PC-3 (cell line): ENCODE results near the gene MSMP. TPM values are rescaled to one million over a fixed set of nuclear protein-coding genes. Genes with fewer than 3 reads are reported as not detected.

ENCODE experiments used
- ATAC-seq: fragments of 200-7000 bp; cut with Tn5 transposase; 2 replicates; pipeline ENCODE4 v1.9.1; 2020; ENCODE audit warnings: mild to moderate bottlenecking, moderate library complexity
- BruUV-seq: library from RNA; stranded (reverse); fragments of 400-500 nt; replicated peaks from 2 replicates; lab custom pipeline; 2021; lab: Mats Ljungman, UMichigan
- CTCF ChIA-PET: fragments of 300-600 bp; sonication (Branson Sonifier 250); formaldehyde crosslinking; loops from one replicate; lab custom pipeline; 2022; ENCODE audit warnings: antibody characterized with exemption; lab: Charles Lee
- POLR2A ChIA-PET: fragments of 300-600 bp; sonication (Branson Sonifier 250); formaldehyde crosslinking; loops from one replicate; lab custom pipeline; 2022; ENCODE audit warnings: antibody characterized with exemption; ENCODE audit not compliant: unreplicated experiment; lab: Charles Lee
- DNase-seq: peaks from one replicate; pipeline ENCODE4 v3.0.0-alpha.2; 2015
- H2AFZ ChIP-seq: fragments of 300-600 bp; sonication (generic); 2 replicates; pipeline ENCODE4 v1.6.0; 2016; ENCODE audit warnings: antibody characterized with exemption, low read length
- H3F3A ChIP-seq: fragments of 300-600 bp; sonication (generic); one replicate; pipeline ENCODE4 v1.6.0; 2017; ENCODE audit warnings: antibody characterized with exemption, low read length, control low read depth, mild to moderate bottlenecking; ENCODE audit not compliant: unreplicated experiment
- H3K27ac ChIP-seq: fragments of 300-600 bp; sonication (generic); 2 replicates; pipeline ENCODE4 v1.5.1; 2016; ENCODE audit warnings: mild to moderate bottlenecking, low read length
- H3K27me3 ChIP-seq: fragments of 300-600 bp; sonication (generic); 2 replicates; pipeline ENCODE4 v1.6.1; 2016; ENCODE audit warnings: low read length, mixed read lengths
- H3K36me3 ChIP-seq: fragments of 300-600 bp; sonication (generic); 2 replicates; pipeline ENCODE4 v1.6.1; 2016; ENCODE audit warnings: low read depth, mixed run types, low read length, mixed read lengths
- H3K4me1 ChIP-seq: fragments of 300-600 bp; sonication (generic); 2 replicates; pipeline ENCODE4 v1.5.1; 2016; ENCODE audit warnings: low read length; ENCODE audit not compliant: insufficient read depth
- H3K4me2 ChIP-seq: fragments of 300-600 bp; sonication (generic); 2 replicates; pipeline ENCODE4 v1.6.0; 2016; ENCODE audit warnings: low read length
- H3K4me3 ChIP-seq: fragments of 300-600 bp; sonication (generic); 2 replicates; pipeline ENCODE4 v1.5.1; 2016; ENCODE audit warnings: mild to moderate bottlenecking, low read length, mixed read lengths
- H3K79me2 ChIP-seq: fragments of 300-600 bp; sonication (generic); 2 replicates; pipeline ENCODE4 v1.6.1; 2017; ENCODE audit warnings: low read length, mixed read lengths
- H3K9ac ChIP-seq: fragments of 300-600 bp; sonication (generic); 2 replicates; pipeline ENCODE4 v1.6.0; 2016; ENCODE audit warnings: mild to moderate bottlenecking, low read length
- H3K9me2 ChIP-seq: fragments of 300-600 bp; sonication (generic); replicated peaks from 2 replicates; pipeline ENCODE4 v1.6.1; 2016; ENCODE audit warnings: mixed run types, low read length, mixed read lengths
- H3K9me3 ChIP-seq: fragments of 300-600 bp; sonication (generic); 2 replicates; pipeline ENCODE4 v1.6.1; 2016; ENCODE audit warnings: low read length, mixed read lengths
- H4K20me1 ChIP-seq: fragments of 300-600 bp; sonication (generic); 2 replicates; pipeline ENCODE4 v1.6.1; 2016; ENCODE audit warnings: low read length, mixed read lengths
- EZH2 ChIP-seq: fragments of 300-600 bp; sonication (generic); IDR thresholded peaks from one replicate; pipeline ENCODE4 v1.6.1; 2017; ENCODE audit warnings: antibody characterized with exemption, mild to moderate bottlenecking, low read length; ENCODE audit not compliant: unreplicated experiment
- EZH2phosphoT487 ChIP-seq: fragments of 300-600 bp; sonication (generic); IDR thresholded peaks from 2 replicates; pipeline ENCODE4 v1.6.1; 2018; ENCODE audit warnings: mild to moderate bottlenecking, antibody characterized with exemption, low read length, borderline replicate concordance
- intact Hi-C: fragments of 100-400 bp; cut with micrococcal nuclease; formaldehyde crosslinking; loops from 2 replicates; pipeline ENCODE4 v1.9.0; 2023
- total RNA-seq: library from RNA; depleted of rRNA; stranded (reverse); fragments of >200 nt; gene quantifications from 2 replicates; pipeline ENCODE4 v1.2.3, GENCODE V29; 2014
- TF ChIP-seq, protein P1 (sequence below): fragments of 300-600 bp; sonication (generic); conservative IDR thresholded peaks from 2 replicates; pipeline ENCODE4 v1.5.1; 2017; ENCODE audit warnings: antibody characterized with exemption, low read depth, mild to moderate bottlenecking, low read length

MSMP gene
- total RNA-seq, 1 experiment from 2014 or later, result 149 TPM

DNA sequence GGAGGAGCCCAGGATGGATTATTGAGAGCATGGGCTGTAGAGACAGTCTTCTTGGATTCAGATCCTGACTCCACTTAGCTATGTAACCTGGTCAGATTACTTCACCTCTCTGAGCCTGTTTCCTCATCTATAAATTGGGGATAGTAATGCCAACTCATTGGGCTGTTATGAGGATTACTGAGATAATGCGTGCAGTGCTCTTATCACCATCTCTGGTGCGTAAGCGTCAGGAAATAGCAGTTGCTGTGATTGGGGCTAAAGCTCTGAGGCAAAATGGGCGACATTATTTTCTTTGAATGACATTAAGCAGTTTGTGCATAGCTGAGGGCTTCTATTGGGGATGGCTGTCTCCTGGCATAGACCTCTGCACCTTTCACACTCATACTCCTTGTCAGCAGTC, 995 bp upstream of the MSMP start:
- DNase-seq (no peak), ATAC-seq (no peak)
- CTCF ChIA-PET, result no interaction called here
- H4K20me1 ChIP-seq, result no peaks in the 10 kb centered on the region
- H3K36me3 ChIP-seq, result no peaks in the 10 kb centered on the region
- no TSS peak for BruUV-seq
- no peak overlapping the region for H2AFZ ChIP-seq
- no peaks in the 10 kb centered on the region for H3K9me3 ChIP-seq
- peaks cover 29% of the 10 kb centered on the region for H3K79me2 ChIP-seq
- H3K4me3 ChIP-seq, result no peak overlapping the region
- no peak overlapping the region for H3K27ac ChIP-seq
- no peaks in the 10 kb centered on the region for H3K27me3 ChIP-seq
- POLR2A ChIA-PET, result interaction anchor here (0.6 kb wide), 1 partner anchor 123 kb away, joined by 3 read pairs; no protein-coding TSS in a partner anchor
- H3K4me1 ChIP-seq, result peaks cover 35% of the 10 kb centered on the region
- H3F3A ChIP-seq, result no peaks in the 10 kb centered on the region
- no peak overlapping the region for H3K9ac ChIP-seq
- TF ChIP-seq EZH2phosphoT487 (no peak), EZH2 (no peak)
- TF ChIP-seq, protein P1, sequence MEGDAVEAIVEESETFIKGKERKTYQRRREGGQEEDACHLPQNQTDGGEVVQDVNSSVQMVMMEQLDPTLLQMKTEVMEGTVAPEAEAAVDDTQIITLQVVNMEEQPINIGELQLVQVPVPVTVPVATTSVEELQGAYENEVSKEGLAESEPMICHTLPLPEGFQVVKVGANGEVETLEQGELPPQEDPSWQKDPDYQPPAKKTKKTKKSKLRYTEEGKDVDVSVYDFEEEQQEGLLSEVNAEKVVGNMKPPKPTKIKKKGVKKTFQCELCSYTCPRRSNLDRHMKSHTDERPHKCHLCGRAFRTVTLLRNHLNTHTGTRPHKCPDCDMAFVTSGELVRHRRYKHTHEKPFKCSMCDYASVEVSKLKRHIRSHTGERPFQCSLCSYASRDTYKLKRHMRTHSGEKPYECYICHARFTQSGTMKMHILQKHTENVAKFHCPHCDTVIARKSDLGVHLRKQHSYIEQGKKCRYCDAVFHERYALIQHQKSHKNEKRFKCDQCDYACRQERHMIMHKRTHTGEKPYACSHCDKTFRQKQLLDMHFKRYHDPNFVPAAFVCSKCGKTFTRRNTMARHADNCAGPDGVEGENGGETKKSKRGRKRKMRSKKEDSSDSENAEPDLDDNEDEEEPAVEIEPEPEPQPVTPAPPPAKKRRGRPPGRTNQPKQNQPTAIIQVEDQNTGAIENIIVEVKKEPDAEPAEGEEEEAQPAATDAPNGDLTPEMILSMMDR, result no peak
- no peak overlapping the region for H3K4me2 ChIP-seq
- H3K9me2 ChIP-seq, result no peaks in the 10 kb centered on the region
- intact Hi-C loops, result loop anchor here (2.0 kb wide), 1 partner anchor 32 kb away; no protein-coding TSS in a partner anchor

DNA sequence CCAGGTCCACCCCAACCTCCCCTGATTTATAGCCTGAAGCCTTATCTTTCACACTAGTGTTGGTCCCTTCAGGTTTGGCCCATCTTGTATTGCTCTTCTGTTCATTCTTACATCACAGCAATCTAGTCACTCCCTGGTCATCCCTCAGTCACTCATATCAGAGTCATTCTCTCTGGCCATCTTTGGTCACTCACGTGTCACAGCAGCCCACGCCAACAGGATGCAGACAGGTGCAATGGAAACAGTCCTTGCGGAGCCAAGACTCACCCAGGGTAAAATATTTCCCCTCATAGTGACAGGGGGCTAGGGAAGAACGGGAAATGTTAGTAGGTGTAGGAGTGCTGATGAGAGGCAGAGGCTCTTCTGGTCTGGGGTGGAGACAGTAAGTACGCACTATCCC, 610 bp downstream of the MSMP start:
- Histone ChIP-seq H3K27me3 (no peaks in the 10 kb centered on the region), H3K9me2 (no peaks in the 10 kb centered on the region), H3K4me1 (peaks cover 33% of the 10 kb centered on the region), H3K9ac (no peak overlapping the region), H3F3A (no peaks in the 10 kb centered on the region), H2AFZ (no peak overlapping the region), H3K4me2 (no peak overlapping the region), H3K4me3 (no peak overlapping the region), H3K9me3 (no peaks in the 10 kb centered on the region), H4K20me1 (no peaks in the 10 kb centered on the region), H3K79me2 (peaks cover 30% of the 10 kb centered on the region), H3K27ac (no peak overlapping the region), H3K36me3 (no peaks in the 10 kb centered on the region)
- BruUV-seq, result no TSS peak
- intact Hi-C loops, result no loop called here
- DNase-seq (no peak), ATAC-seq (no peak)
- CTCF ChIA-PET, result no interaction called here
- POLR2A ChIA-PET, result interaction anchor here (0.5 kb wide), 1 partner anchor 14 kb away, joined by 3 read pairs; no protein-coding TSS in a partner anchor
- TF ChIP-seq, protein P1, result no peak
- TF ChIP-seq EZH2, result no peak
- no peak for TF ChIP-seq EZH2phosphoT487

DNA sequence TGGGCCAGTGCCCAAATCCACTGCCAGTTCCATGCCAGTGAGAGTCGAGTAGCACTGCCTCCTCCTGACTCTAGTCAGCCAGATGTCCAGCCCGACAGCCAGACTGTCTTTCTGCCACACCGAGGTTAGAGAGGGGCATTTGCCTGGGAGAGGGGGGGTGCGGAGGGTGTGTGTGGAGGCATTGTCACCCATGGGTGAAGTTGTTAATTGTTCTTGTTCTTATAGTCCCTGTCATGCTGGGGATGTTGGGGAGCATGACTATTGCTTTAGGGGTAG, 3.9 kb downstream of the MSMP start:
- H3K27me3 ChIP-seq, result no peaks in the 10 kb centered on the region
- DNase-seq (no peak), ATAC-seq (no peak)
- peaks cover 26% of the 10 kb centered on the region for H3K4me1 ChIP-seq
- peak overlapping the region; percentile 91 for H3K9ac ChIP-seq
- no peaks in the 10 kb centered on the region for H3K9me3 ChIP-seq
- H3K27ac ChIP-seq, result peak overlapping the region; percentile 65
- peaks cover 22% of the 10 kb centered on the region for H4K20me1 ChIP-seq
- no peaks in the 10 kb centered on the region for H3F3A ChIP-seq
- peaks cover 55% of the 10 kb centered on the region for H3K79me2 ChIP-seq
- H3K36me3 ChIP-seq, result no peaks in the 10 kb centered on the region
- H3K9me2 ChIP-seq, result no peaks in the 10 kb centered on the region
- TF ChIP-seq, protein P1, result no peak
- TF ChIP-seq EZH2phosphoT487 (no peak), EZH2 (no peak)
- intact Hi-C loops, result no loop called here
- CTCF ChIA-PET, result interaction anchor here (2.1 kb wide), 1 partner anchor 22 kb away, joined by 6 read pairs; no protein-coding TSS in a partner anchor
- peak overlapping the region; percentile 98 for H3K4me2 ChIP-seq
- POLR2A ChIA-PET, result interaction anchor here (0.9 to 1.0 kb wide), 2 partner anchors 13 to 18 kb away, joined by 3 to 6 read pairs; partner anchors contain the start of genes CREB3 and TLN1
- no TSS peak for BruUV-seq
- peak overlapping the region; percentile 88; the same call in 1 of the 2 replicates for H2AFZ ChIP-seq
- peak overlapping the region; percentile 95 for H3K4me3 ChIP-seq
